HepG2 (cell line): ENCODE data around the gene CACNA1G. TPM values are rescaled to one million over a fixed set of nuclear protein-coding genes. Genes with fewer than 3 reads are reported as not detected.

Source experiments
- ATF4 ChIP-seq, 2 experiments: fragments of 450-650 bp in 1 of 2; sonication (generic) in 1 of 2; formaldehyde crosslinking; IDR thresholded peaks; 2 replicates each; pipeline versions ENCODE4 v1.5.0 to v1.8.0; 2020 to 2022; ENCODE audit warnings: mild to moderate bottlenecking in 1 of 2, missing genetic modification reagents in 1 of 2
- ATF7 ChIP-seq, 2 experiments: fragments of 450-650 bp in 1 of 2; sonication (generic) in 1 of 2; formaldehyde crosslinking in 1 of 2; IDR thresholded peaks; 2 replicates each; pipeline versions ENCODE4 v1.4.0 to v1.6.1; 2016 to 2020; ENCODE audit warnings: antibody characterized with exemption in 1 of 2, mild to moderate bottlenecking in 1 of 2, missing genetic modification reagents in 1 of 2
- FOSL1 ChIP-seq: sonication (generic); formaldehyde crosslinking; IDR thresholded peaks from 2 replicates; pipeline ENCODE4 v1.9.0; 2021; ENCODE audit warnings: missing genetic modification reagents, borderline replicate concordance
- HNF4A ChIP-seq: sonication (generic); formaldehyde crosslinking; IDR thresholded peaks from 2 replicates; pipeline ENCODE4 v1.4.0; 2020; ENCODE audit warnings: missing genetic modification reagents
- NKX3-1 ChIP-seq: sonication (generic); formaldehyde crosslinking; IDR thresholded peaks from 2 replicates; pipeline ENCODE4 v1.5.0; 2020; ENCODE audit warnings: missing genetic modification reagents
- NR0B2 ChIP-seq: sonication (generic); formaldehyde crosslinking; IDR thresholded peaks from 2 replicates; pipeline ENCODE4 v1.4.0; 2020; ENCODE audit warnings: mild to moderate bottlenecking, missing genetic modification reagents
- SIX4 ChIP-seq: sonication (generic); formaldehyde crosslinking; IDR thresholded peaks from 2 replicates; pipeline ENCODE4 v1.4.0; 2020; ENCODE audit warnings: missing genetic modification reagents
- TSC22D2 ChIP-seq: sonication (generic); formaldehyde crosslinking; IDR thresholded peaks from 2 replicates; pipeline ENCODE4 v1.5.1; 2020; ENCODE audit warnings: missing genetic modification reagents, mild to moderate bottlenecking, borderline replicate concordance
- XBP1 ChIP-seq: sonication (generic); formaldehyde crosslinking; IDR thresholded peaks from 2 replicates; pipeline ENCODE4 v1.5.0; 2020; ENCODE audit warnings: missing genetic modification reagents
- ZNF317 ChIP-seq: sonication (generic); formaldehyde crosslinking; IDR thresholded peaks from 2 replicates; pipeline ENCODE4 v1.5.0; 2020; ENCODE audit warnings: mild to moderate bottlenecking, missing genetic modification reagents
- ZNF33B ChIP-seq: sonication (generic); formaldehyde crosslinking; IDR thresholded peaks from 2 replicates; pipeline ENCODE4 v1.5.1; 2020; ENCODE audit warnings: mild to moderate bottlenecking, missing genetic modification reagents
- ZNF350 ChIP-seq: sonication (generic); formaldehyde crosslinking; IDR thresholded peaks from 2 replicates; pipeline ENCODE4 v1.4.0; 2020; ENCODE audit warnings: mild to moderate bottlenecking, low read depth, missing genetic modification reagents, borderline replicate concordance
- ZNF383 ChIP-seq: sonication (generic); formaldehyde crosslinking; IDR thresholded peaks from 2 replicates; pipeline ENCODE4 v1.4.0; 2020; ENCODE audit warnings: missing genetic modification reagents, mild to moderate bottlenecking, borderline replicate concordance
- ZNF766 ChIP-seq: sonication (generic); formaldehyde crosslinking; IDR thresholded peaks from 2 replicates; pipeline ENCODE4 v1.5.0; 2020; ENCODE audit warnings: missing genetic modification reagents, borderline replicate concordance
- polyA plus RNA-seq, 8 experiments: library from polyadenylated mRNA; depleted of rRNA in 3 of 8; stranded (reverse) in 7 of 8; unstranded in 1 of 8; fragments of >200 nt; fragmentation: Illumina TruSeq in 4 of 8; extraction: Trizol in 4 of 8; gene quantifications; 2 replicates each; pipeline versions ENCODE4 v1.2.1 to v1.2.3, GENCODE V29; 2011 to 2016; ENCODE audit warnings: low read depth in 4 of 8, missing spikeins in 1 of 8, mixed read lengths in 1 of 8; ENCODE audit not compliant: insufficient read depth in 1 of 8
- total RNA-seq, 5 experiments: library from RNA; depleted of rRNA; stranded (reverse); fragments of >200 nt; fragmentation: Illumina TruSeq; extraction: Trizol; gene quantifications; 2 replicates each; pipeline ENCODE4 v1.2.3, GENCODE V29; 2016; ENCODE audit warnings: low read depth in 1 of 5
- TF ChIP-seq, protein P1 (sequence below): sonication (generic); formaldehyde crosslinking; IDR thresholded peaks from 2 replicates; pipeline ENCODE4 v1.5.1; 2020; ENCODE audit warnings: mild to moderate bottlenecking, missing genetic modification reagents
- TF ChIP-seq, protein P2 (sequence below): sonication (generic); formaldehyde crosslinking; IDR thresholded peaks from 2 replicates; pipeline ENCODE4 v1.5.1; 2020; ENCODE audit warnings: mild to moderate bottlenecking, missing genetic modification reagents, moderate library complexity
- TF ChIP-seq, protein P3 (sequence below): sonication (generic); formaldehyde crosslinking; IDR thresholded peaks from 2 replicates; pipeline ENCODE4 v1.4.0; 2020; ENCODE audit warnings: mild to moderate bottlenecking, missing genetic modification reagents
- TF ChIP-seq, protein P4 (sequence below): sonication (generic); IDR thresholded peaks from 2 replicates; pipeline ENCODE4 v1.6.1; 2016; ENCODE audit warnings: low read depth, borderline replicate concordance

The CACNA1G gene
- total and polyA plus RNA-seq, 2 of the 13 experiments (the other 11 are each of a cell fraction or from before 2014, with no cell fraction given) = 0.02 TPM; not detected in 1

- TF ChIP-seq, protein P1, sequence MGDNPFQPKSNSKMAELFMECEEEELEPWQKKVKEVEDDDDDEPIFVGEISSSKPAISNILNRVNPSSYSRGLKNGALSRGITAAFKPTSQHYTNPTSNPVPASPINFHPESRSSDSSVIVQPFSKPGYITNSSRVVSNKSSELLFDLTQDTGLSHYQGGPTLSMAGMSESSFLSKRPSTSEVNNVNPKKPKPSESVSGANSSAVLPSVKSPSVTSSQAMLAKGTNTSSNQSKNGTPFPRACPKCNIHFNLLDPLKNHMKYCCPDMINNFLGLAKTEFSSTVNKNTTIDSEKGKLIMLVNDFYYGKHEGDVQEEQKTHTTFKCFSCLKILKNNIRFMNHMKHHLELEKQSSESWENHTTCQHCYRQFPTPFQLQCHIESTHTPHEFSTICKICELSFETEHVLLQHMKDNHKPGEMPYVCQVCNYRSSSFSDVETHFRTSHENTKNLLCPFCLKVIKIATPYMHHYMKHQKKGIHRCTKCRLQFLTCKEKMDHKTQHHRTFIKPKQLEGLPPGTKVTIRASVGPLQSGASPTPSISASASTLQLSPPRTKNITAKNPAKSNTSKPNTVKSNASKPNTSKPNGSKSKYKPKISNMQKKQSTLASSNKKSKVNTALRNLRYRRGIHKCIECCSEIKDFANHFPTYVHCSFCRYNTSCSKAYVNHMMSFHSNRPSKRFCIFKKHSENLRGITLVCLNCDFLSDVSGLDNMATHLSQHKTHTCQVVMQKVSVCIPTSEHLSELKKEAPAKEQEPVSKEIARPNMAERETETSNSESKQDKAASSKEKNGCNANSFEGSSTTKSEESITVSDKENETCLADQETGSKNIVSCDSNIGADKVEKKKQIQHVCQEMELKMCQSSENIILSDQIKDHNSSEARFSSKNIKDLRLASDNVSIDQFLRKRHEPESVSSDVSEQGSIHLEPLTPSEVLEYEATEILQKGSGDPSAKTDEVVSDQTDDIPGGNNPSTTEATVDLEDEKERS = no peak
- TF ChIP-seq SIX4 (CRISPR knock-in tag) (no peak), ATF7 (IDR thresholded peaks at IDR 0.05) (no peak), ATF7 (CRISPR knock-in tag; IDR thresholded peaks at IDR 0.05) (no peak), NKX3-1 (CRISPR knock-in tag) (no peak), XBP1 (CRISPR knock-in tag) (no peak), NR0B2 (no peak), FOSL1 (CRISPR knock-in tag) (no peak), ZNF383 (CRISPR knock-in tag) (no peak), ATF4 (CRISPR knock-in tag; IDR thresholded peaks at IDR 0.05) (peak in 1 of 2 experiments; percentile 89; a peak in 2 of 4 replicates), ZNF766 (CRISPR knock-in tag) (0 out of 2 replicates have a peak, but pooled peaks have one; percentile 51), ZNF350 (CRISPR knock-in tag) (peak; percentile 23; the same call in 1 of the 2 replicates), ZNF33B (CRISPR knock-in tag) (0 out of 2 replicates have a peak, but pooled peaks have one; percentile 30), TSC22D2 (peak; percentile 25; the same call in 1 of the 2 replicates), ZNF317 (0 out of 2 replicates have a peak, but pooled peaks have one; percentile 20), HNF4A (peak; percentile 82)
- TF ChIP-seq, protein P2, sequence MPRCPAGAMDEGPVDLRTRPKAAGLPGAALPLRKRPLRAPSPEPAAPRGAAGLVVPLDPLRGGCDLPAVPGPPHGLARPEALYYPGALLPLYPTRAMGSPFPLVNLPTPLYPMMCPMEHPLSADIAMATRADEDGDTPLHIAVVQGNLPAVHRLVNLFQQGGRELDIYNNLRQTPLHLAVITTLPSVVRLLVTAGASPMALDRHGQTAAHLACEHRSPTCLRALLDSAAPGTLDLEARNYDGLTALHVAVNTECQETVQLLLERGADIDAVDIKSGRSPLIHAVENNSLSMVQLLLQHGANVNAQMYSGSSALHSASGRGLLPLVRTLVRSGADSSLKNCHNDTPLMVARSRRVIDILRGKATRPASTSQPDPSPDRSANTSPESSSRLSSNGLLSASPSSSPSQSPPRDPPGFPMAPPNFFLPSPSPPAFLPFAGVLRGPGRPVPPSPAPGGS = no peak
- TF ChIP-seq, protein P3, sequence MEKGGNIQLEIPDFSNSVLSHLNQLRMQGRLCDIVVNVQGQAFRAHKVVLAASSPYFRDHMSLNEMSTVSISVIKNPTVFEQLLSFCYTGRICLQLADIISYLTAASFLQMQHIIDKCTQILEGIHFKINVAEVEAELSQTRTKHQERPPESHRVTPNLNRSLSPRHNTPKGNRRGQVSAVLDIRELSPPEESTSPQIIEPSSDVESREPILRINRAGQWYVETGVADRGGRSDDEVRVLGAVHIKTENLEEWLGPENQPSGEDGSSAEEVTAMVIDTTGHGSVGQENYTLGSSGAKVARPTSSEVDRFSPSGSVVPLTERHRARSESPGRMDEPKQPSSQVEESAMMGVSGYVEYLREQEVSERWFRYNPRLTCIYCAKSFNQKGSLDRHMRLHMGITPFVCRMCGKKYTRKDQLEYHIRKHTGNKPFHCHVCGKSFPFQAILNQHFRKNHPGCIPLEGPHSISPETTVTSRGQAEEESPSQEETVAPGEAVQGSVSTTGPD (CRISPR knock-in tag) = peak; percentile 87; the same call in 1 of the 2 replicates
- TF ChIP-seq, protein P4, sequence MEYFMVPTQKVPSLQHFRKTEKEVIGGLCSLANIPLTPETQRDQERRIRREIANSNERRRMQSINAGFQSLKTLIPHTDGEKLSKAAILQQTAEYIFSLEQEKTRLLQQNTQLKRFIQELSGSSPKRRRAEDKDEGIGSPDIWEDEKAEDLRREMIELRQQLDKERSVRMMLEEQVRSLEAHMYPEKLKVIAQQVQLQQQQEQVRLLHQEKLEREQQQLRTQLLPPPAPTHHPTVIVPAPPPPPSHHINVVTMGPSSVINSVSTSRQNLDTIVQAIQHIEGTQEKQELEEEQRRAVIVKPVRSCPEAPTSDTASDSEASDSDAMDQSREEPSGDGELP = no peak
Observed at GRCh38 chr17:50635982-50636803, 75.7 kb downstream of the CACNA1G start (continued).
